ENCODE data around the gene PRKCQ. TPM values are rescaled to one million over a fixed set of nuclear protein-coding genes. Genes with fewer than 3 reads are reported as not detected.

Gene PRKCQ
- total RNA-seq, 1 donor from 2014 or later: 3.5 TPM

GRCh38 chr10:6537770-6538169, 42.3 kb downstream of the PRKCQ start:
- H3K4me3 Mint-ChIP-seq: no peak overlapping the region
- TF ChIP-seq EZH2phosphoT487 (IDR thresholded peaks at IDR 0.05) (no peak), CTCF (IDR thresholded peaks at IDR 0.05) (no peak), EZH2 (IDR thresholded peaks at IDR 0.05) (no peak)
- peaks cover 2% of the 10 kb centered on the region for H3K27me3 Mint-ChIP-seq (ENCODE audit: insufficient read depth, low read depth)
- H4K20me1 ChIP-seq (ENCODE audit: low read depth): no peaks in the 10 kb centered on the region
- H3K9ac ChIP-seq: no peak overlapping the region
- H3K27ac ChIP-seq: no peak overlapping the region
- H3K27me3 ChIP-seq: peaks cover 5% of the 10 kb centered on the region
- no peaks in the 10 kb centered on the region for H3K36me3 ChIP-seq
- no peak overlapping the region for H3K4me2 ChIP-seq
- no peaks in the 10 kb centered on the region for H3F3A ChIP-seq (ENCODE audit: low read depth)
- DNase-seq (ENCODE audit: low spot score): no peak
- no peaks in the 10 kb centered on the region for H3K9me3 Mint-ChIP-seq
- H3K4me1 Mint-ChIP-seq: peaks cover under 1% of the 10 kb centered on the region
- H2AFZ ChIP-seq (replicated peaks): no peak overlapping the region
- H3K4me3 ChIP-seq: no peak overlapping the region
- no peak overlapping the region for H3K27ac Mint-ChIP-seq
- H3K79me2 ChIP-seq (ENCODE audit: low read depth): no peaks in the 10 kb centered on the region
- H3K36me3 Mint-ChIP-seq: no peaks in the 10 kb centered on the region
- H3K9me3 ChIP-seq (ENCODE audit: low read depth): no peaks in the 10 kb centered on the region
- H3K4me1 ChIP-seq: peaks cover 4% of the 10 kb centered on the region

- Histone ChIP-seq H3K79me2 (ENCODE audit: low read depth) (no peaks in the 10 kb centered on the region), H3K4me3 (no peak overlapping the region), H3K4me1 (no peaks in the 10 kb centered on the region), H3K36me3 (no peaks in the 10 kb centered on the region), H3K27ac (no peak overlapping the region), H2AFZ (replicated peaks) (no peak overlapping the region), H3K4me2 (no peak overlapping the region), H3K9ac (no peak overlapping the region), H3F3A (ENCODE audit: low read depth) (no peaks in the 10 kb centered on the region), H3K9me3 (ENCODE audit: low read depth) (no peaks in the 10 kb centered on the region), H4K20me1 (ENCODE audit: low read depth) (no peaks in the 10 kb centered on the region), H3K27me3 (no peaks in the 10 kb centered on the region)
- no peak overlapping the region for H3K27ac Mint-ChIP-seq
- H3K4me1 Mint-ChIP-seq: no peaks in the 10 kb centered on the region
- no peak overlapping the region for H3K4me3 Mint-ChIP-seq
- no peak for DNase-seq (ENCODE audit: low spot score)
- no peaks in the 10 kb centered on the region for H3K36me3 Mint-ChIP-seq
- TF ChIP-seq EZH2phosphoT487 (IDR thresholded peaks at IDR 0.05): no peak
- no peak for TF ChIP-seq EZH2 (IDR thresholded peaks at IDR 0.05)
- TF ChIP-seq CTCF (IDR thresholded peaks at IDR 0.05): no peak
- H3K27me3 Mint-ChIP-seq (ENCODE audit: insufficient read depth, low read depth): peaks cover 2% of the 10 kb centered on the region
- H3K9me3 Mint-ChIP-seq: no peaks in the 10 kb centered on the region
Observed at GRCh38 chr10:6536102-6536501, 44.0 kb downstream of the PRKCQ start.

- Histone ChIP-seq H3K9ac (no peak overlapping the region), H3K27ac (no peak overlapping the region), H3K36me3 (no peaks in the 10 kb centered on the region), H3F3A (ENCODE audit: low read depth) (no peaks in the 10 kb centered on the region), H3K9me3 (ENCODE audit: low read depth) (no peaks in the 10 kb centered on the region), H3K4me3 (no peak overlapping the region), H2AFZ (replicated peaks) (no peak overlapping the region), H3K4me1 (no peaks in the 10 kb centered on the region), H3K4me2 (no peak overlapping the region), H3K79me2 (ENCODE audit: low read depth) (no peaks in the 10 kb centered on the region), H3K27me3 (no peaks in the 10 kb centered on the region), H4K20me1 (ENCODE audit: low read depth) (no peaks in the 10 kb centered on the region)
- no peak for DNase-seq (ENCODE audit: low spot score)
- Mint-ChIP-seq H3K4me3 (no peak overlapping the region), H3K4me1 (no peaks in the 10 kb centered on the region), H3K36me3 (no peaks in the 10 kb centered on the region), H3K27me3 (ENCODE audit: insufficient read depth, low read depth) (peaks cover 2% of the 10 kb centered on the region), H3K9me3 (no peaks in the 10 kb centered on the region), H3K27ac (no peak overlapping the region)
- TF ChIP-seq EZH2 (IDR thresholded peaks at IDR 0.05) (no peak), CTCF (IDR thresholded peaks at IDR 0.05) (no peak), EZH2phosphoT487 (IDR thresholded peaks at IDR 0.05) (no peak)
Observed at GRCh38 chr10:6535156-6535764, 44.8 kb downstream of the PRKCQ start.

Data from neural progenitor cell (in vitro differentiated cells).